ENCODE data around the gene LACC1.

Gene LACC1

GRCh38 chr13:43879755-43880181, at the start of gene LACC1:
TSS of gene LACC1 (plus strand) at chr13:43879904. CDS start at chr13:43880986, 1,082 bp downstream.
- peak; percentile 41 for DNase-seq

GRCh38 chr13:43830497-43830881, 49.2 kb upstream of the LACC1 start:
- no peak for DNase-seq

- no peak for DNase-seq
Observed at GRCh38 chr13:43831088-43831487, 48.6 kb upstream of the LACC1 start.

- DNase-seq = no peak
Observed at GRCh38 chr13:43835701-43836100, 44.0 kb upstream of the LACC1 start.

- DNase-seq = no peak
Observed at GRCh38 chr13:43838909-43839308, 40.8 kb upstream of the LACC1 start.

- no peak for DNase-seq
Observed at GRCh38 chr13:43846496-43847158, 33.1 kb upstream of the LACC1 start.

GRCh38 chr13:43848001-43848649, 31.6 kb upstream of the LACC1 start:
- DNase-seq = no peak

- DNase-seq = no peak
Observed at GRCh38 chr13:43850873-43851272, 28.8 kb upstream of the LACC1 start.

- no peak for DNase-seq
Observed at GRCh38 chr13:43852923-43853404, 26.7 kb upstream of the LACC1 start.

GRCh38 chr13:43861863-43862262, 17.8 kb upstream of the LACC1 start:
- DNase-seq = no peak

GRCh38 chr13:43864921-43865320, 14.8 kb upstream of the LACC1 start:
- no peak for DNase-seq

GRCh38 chr13:43865892-43866291, 13.8 kb upstream of the LACC1 start:
- no peak for DNase-seq

- DNase-seq = no peak
Observed at GRCh38 chr13:43872181-43872580, 7.5 kb upstream of the LACC1 start.

GRCh38 chr13:43874504-43875092, 5.1 kb upstream of the LACC1 start:
- DNase-seq = no peak

GRCh38 chr13:43876366-43876765, 3.3 kb upstream of the LACC1 start:
- DNase-seq = no peak

GRCh38 chr13:43877326-43877725, 2.4 kb upstream of the LACC1 start:
- no peak for DNase-seq

GRCh38 chr13:43877766-43878165, 1.9 kb upstream of the LACC1 start:
- DNase-seq = no peak

- peak; percentile 77 for DNase-seq
Observed at GRCh38 chr13:43878892-43879754, 581 bp upstream of the LACC1 start, which contains the start of gene CCDC122. TSS of gene CCDC122 (minus strand) at chr13:43879740. CDS start at chr13:43869376, 10,364 bp downstream.

GRCh38 chr13:43880214-43880855, 631 bp downstream of the LACC1 start:
- DNase-seq = no peak

- no peak for DNase-seq
Observed at GRCh38 chr13:43880926-43881325, 1.2 kb downstream of the LACC1 start.

GRCh38 chr13:43881580-43881979, 1.9 kb downstream of the LACC1 start:
- DNase-seq = no peak

GRCh38 chr13:43883631-43884030, 3.9 kb downstream of the LACC1 start:
- DNase-seq = no peak

GRCh38 chr13:43884222-43884621, 4.5 kb downstream of the LACC1 start:
- no peak for DNase-seq
